ENCODE measurements around the gene CRBN. TPM values are rescaled to one million over a fixed set of nuclear protein-coding genes. Genes with fewer than 3 reads are reported as not detected.

CRBN gene
- polyA plus RNA-seq, 1 experiment: 15.7 TPM

DNA sequence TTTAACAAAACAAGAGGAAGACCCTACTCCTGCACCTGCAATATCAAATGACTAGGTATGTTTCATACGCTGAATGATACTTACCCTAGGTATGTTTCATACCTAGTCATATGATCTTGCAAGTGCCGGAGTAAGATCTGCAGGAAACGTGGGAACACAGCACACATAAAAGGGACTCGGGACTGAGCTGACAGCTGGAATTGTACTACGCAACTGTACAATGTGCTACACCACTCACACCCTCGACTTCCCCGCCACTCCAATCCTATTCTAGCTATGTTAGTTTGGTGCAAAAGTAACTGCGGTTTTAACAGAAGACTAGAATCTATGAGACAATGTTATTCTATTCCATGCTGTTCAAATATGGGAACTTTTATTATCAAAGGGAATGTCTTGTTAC is 22.0 kb downstream of the CRBN start:
- Histone ChIP-seq H3K36me3 (ENCODE audit: control insufficient read depth, insufficient read depth, low read length) (peaks cover 6% of the 10 kb centered on the region), H3K27me3 (ENCODE audit: control insufficient read depth, insufficient read depth, low read length) (no peaks in the 10 kb centered on the region), H3K4me3 (ENCODE audit: low read depth, low read length) (no peak overlapping the region)
- CTCF ChIA-PET: interaction anchor here (0.6 to 2.8 kb wide), 2 partner anchors 14 to 26 kb away, joined by 3 to 11 read pairs; no protein-coding TSS in a partner anchor
- DNase-seq (ENCODE audit: low read depth): no peak
- POLR2A ChIA-PET: no interaction called here
- no peak for TF ChIP-seq CTCF (IDR thresholded peaks at IDR 0.05; ENCODE audit: insufficient read depth, low read depth, low read length)

DNA sequence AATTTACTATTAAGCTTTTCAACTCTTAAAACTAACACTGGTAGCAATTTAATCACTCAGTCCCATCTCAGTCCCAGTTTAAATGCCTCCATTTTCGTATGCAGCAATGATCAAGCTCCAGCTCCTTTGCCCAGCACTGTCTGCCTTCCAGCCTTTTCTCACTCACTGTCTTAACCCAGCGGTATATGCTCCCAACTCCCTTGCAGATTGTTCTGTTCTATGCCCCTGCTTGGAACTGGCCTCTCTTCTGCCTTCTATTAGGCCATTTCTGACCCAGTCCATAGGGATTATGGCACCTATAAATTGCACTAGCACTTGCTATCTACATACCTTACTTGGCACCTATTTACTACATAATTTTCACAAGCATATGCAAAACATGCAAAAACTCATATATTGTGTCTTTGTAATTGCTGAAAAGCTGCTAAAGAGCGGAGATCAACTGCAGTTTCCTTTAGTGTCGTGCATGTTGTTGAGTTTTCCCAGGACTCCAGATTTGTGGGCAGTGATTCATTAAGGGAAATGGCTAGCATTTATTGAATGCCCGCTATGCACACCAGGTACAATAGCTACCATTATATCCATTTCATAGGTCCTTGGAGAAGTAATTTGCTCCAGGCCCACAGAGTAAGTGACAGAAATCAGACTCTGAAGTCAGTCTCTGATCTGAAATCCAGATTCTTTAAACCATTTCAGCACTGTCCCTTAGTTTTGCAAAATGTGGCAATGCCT is 24.4 kb downstream of the CRBN start:
- DNase-seq (ENCODE audit: low read depth): no peak
- H3K4me3 ChIP-seq (ENCODE audit: low read depth, low read length): no peak overlapping the region
- H3K27me3 ChIP-seq (ENCODE audit: control insufficient read depth, insufficient read depth, low read length): no peaks in the 10 kb centered on the region
- ChIA-PET POLR2A (no interaction called here), CTCF (interaction anchor here (0.8 to 1.4 kb wide), 2 partner anchors 14 to 24 kb away, joined by 3 read pairs; partner anchors contain the start of gene CRBN)
- H3K36me3 ChIP-seq (ENCODE audit: control insufficient read depth, insufficient read depth, low read length): peaks cover 8% of the 10 kb centered on the region
- TF ChIP-seq CTCF (IDR thresholded peaks at IDR 0.05; ENCODE audit: insufficient read depth, low read depth, low read length): no peak

DNA sequence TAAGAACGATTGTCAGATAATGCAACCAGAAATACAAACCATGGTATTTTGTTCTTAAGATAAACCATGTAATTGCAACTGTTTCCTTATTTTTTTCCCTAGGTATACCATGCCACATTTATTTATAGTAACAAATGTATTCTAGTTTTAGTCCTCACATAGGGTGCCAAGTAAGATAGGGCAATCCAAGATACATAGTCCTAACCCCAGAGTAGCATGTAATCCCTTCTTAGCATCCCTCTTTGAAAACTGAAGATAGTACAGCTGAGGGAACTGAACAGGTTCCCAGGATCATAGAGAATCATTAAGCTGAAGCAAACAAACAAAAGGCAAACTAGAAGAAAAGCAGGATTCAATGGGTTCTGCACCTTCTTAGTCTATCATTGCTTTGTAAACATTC is 28.0 kb downstream of the CRBN start:
- Histone ChIP-seq H3K36me3 (ENCODE audit: control insufficient read depth, insufficient read depth, low read length) (peaks cover 7% of the 10 kb centered on the region), H3K4me3 (ENCODE audit: low read depth, low read length) (no peak overlapping the region), H3K27me3 (ENCODE audit: control insufficient read depth, insufficient read depth, low read length) (no peaks in the 10 kb centered on the region)
- ChIA-PET POLR2A (no interaction called here), CTCF (no interaction called here)
- no peak for TF ChIP-seq CTCF (IDR thresholded peaks at IDR 0.05; ENCODE audit: insufficient read depth, low read depth, low read length)
- DNase-seq (ENCODE audit: low read depth): no peak

- Histone ChIP-seq H3K36me3 (ENCODE audit: control insufficient read depth, insufficient read depth, low read length) (peaks cover 6% of the 10 kb centered on the region), H3K4me3 (ENCODE audit: low read depth, low read length) (no peak overlapping the region), H3K27me3 (ENCODE audit: control insufficient read depth, insufficient read depth, low read length) (no peaks in the 10 kb centered on the region)
- ChIA-PET CTCF (interaction anchor here (0.6 kb wide), 1 partner anchor 52 kb away, joined by 6 read pairs; no protein-coding TSS in a partner anchor), POLR2A (no interaction called here)
- TF ChIP-seq CTCF (IDR thresholded peaks at IDR 0.05; ENCODE audit: insufficient read depth, low read depth, low read length): no peak
- no peak for DNase-seq (ENCODE audit: low read depth)
These were observed 29.9 kb downstream of the CRBN start for GRCh38 chr3:3149560-3149959.

GRCh38 chr3:3145831-3146230 is 33.7 kb downstream of the CRBN start:
- no peak for DNase-seq (ENCODE audit: low read depth)
- Histone ChIP-seq H3K27me3 (ENCODE audit: control insufficient read depth, insufficient read depth, low read length) (no peaks in the 10 kb centered on the region), H3K36me3 (ENCODE audit: control insufficient read depth, insufficient read depth, low read length) (peaks cover 9% of the 10 kb centered on the region), H3K4me3 (ENCODE audit: low read depth, low read length) (no peak overlapping the region)
- CTCF ChIA-PET: no interaction called here
- no peak for TF ChIP-seq CTCF (IDR thresholded peaks at IDR 0.05; ENCODE audit: insufficient read depth, low read depth, low read length)
- POLR2A ChIA-PET: no interaction called here

Data from BJ (cell line).